ENCODE data around the gene TPM1. TPM values are rescaled to one million over a fixed set of nuclear protein-coding genes. Genes with fewer than 3 reads are reported as not detected.

Gene TPM1
- total RNA-seq, 1 donor from 2014 or later, result 4,149 TPM

- H3K9me3 ChIP-seq (ENCODE audit: control insufficient read depth in 3 of 3, low read length in 3 of 3), result no peaks in the 10 kb centered on the region
- H3K4me1 ChIP-seq (ENCODE audit: control insufficient read depth in 3 of 3, insufficient read depth in 3 of 3, low read length in 3 of 3), result peaks cover 51 to 76% (median 75%) of the 10 kb centered on the region in 3 donors
- H3K27ac ChIP-seq (ENCODE audit: low read depth, low read length), result peak overlapping the region; percentile 94
- H3K4me3 ChIP-seq (ENCODE audit: low read length in 3 of 3), result no peak overlapping the region
- no peaks in the 10 kb centered on the region for H3K27me3 ChIP-seq (ENCODE audit: control insufficient read depth in 3 of 3, insufficient read depth in 3 of 3, low read length in 3 of 3)
- H3K9ac ChIP-seq (ENCODE audit: low read depth in 1 of 3, low read length in 3 of 3), result peak overlapping the region in 1 of 3 donors; percentile 30
- peaks cover 6 to 41% (median 25%) of the 10 kb centered on the region in 3 donors for H3K36me3 ChIP-seq (ENCODE audit: control insufficient read depth in 3 of 3, insufficient read depth in 3 of 3, low read length in 3 of 3)
Observed at GRCh38 chr15:63052077-63052841, 9.7 kb downstream of the TPM1 start.

- Histone ChIP-seq H3K4me3 (ENCODE audit: low read length in 3 of 3) (no peak overlapping the region), H3K4me1 (ENCODE audit: control insufficient read depth in 3 of 3, insufficient read depth in 3 of 3, low read length in 3 of 3) (peaks cover 46 to 72% (median 67%) of the 10 kb centered on the region in 3 donors), H3K27ac (ENCODE audit: low read depth, low read length) (peak overlapping the region; percentile 94), H3K27me3 (ENCODE audit: control insufficient read depth in 3 of 3, insufficient read depth in 3 of 3, low read length in 3 of 3) (no peaks in the 10 kb centered on the region), H3K36me3 (ENCODE audit: control insufficient read depth in 3 of 3, insufficient read depth in 3 of 3, low read length in 3 of 3) (peaks cover 12 to 47% (median 32%) of the 10 kb centered on the region in 3 donors), H3K9ac (ENCODE audit: low read depth in 1 of 3, low read length in 3 of 3) (peak overlapping the region in 2 of 3 donors; percentile 27 to 42), H3K9me3 (ENCODE audit: control insufficient read depth in 3 of 3, low read length in 3 of 3) (no peaks in the 10 kb centered on the region)
Observed at GRCh38 chr15:63052961-63053698, 10.6 kb downstream of the TPM1 start.

- no peaks in the 10 kb centered on the region for H3K9me3 ChIP-seq (ENCODE audit: control insufficient read depth in 3 of 3, low read length in 3 of 3)
- H3K4me3 ChIP-seq (ENCODE audit: low read length in 3 of 3), result peak overlapping the region in 1 of 3 donors; percentile 27
- peak overlapping the region; percentile 94 for H3K27ac ChIP-seq (ENCODE audit: low read depth, low read length)
- peaks cover 17 to 58% (median 42%) of the 10 kb centered on the region in 3 donors for H3K36me3 ChIP-seq (ENCODE audit: control insufficient read depth in 3 of 3, insufficient read depth in 3 of 3, low read length in 3 of 3)
- no peaks in the 10 kb centered on the region for H3K27me3 ChIP-seq (ENCODE audit: control insufficient read depth in 3 of 3, insufficient read depth in 3 of 3, low read length in 3 of 3)
- peak overlapping the region in 2 of 3 donors; percentile 34 to 38 for H3K9ac ChIP-seq (ENCODE audit: low read depth in 1 of 3, low read length in 3 of 3)
- peaks cover 40 to 69% (median 61%) of the 10 kb centered on the region in 3 donors for H3K4me1 ChIP-seq (ENCODE audit: control insufficient read depth in 3 of 3, insufficient read depth in 3 of 3, low read length in 3 of 3)
Observed at GRCh38 chr15:63054281-63054683, 11.7 kb downstream of the TPM1 start.

GRCh38 chr15:63054985-63055384 lies 12.4 kb downstream of the TPM1 start:
- Histone ChIP-seq H3K36me3 (ENCODE audit: control insufficient read depth in 3 of 3, insufficient read depth in 3 of 3, low read length in 3 of 3) (peaks cover 23 to 62% (median 46%) of the 10 kb centered on the region in 3 donors), H3K27ac (ENCODE audit: low read depth, low read length) (no peak overlapping the region), H3K9me3 (ENCODE audit: control insufficient read depth in 3 of 3, low read length in 3 of 3) (no peaks in the 10 kb centered on the region), H3K27me3 (ENCODE audit: control insufficient read depth in 3 of 3, insufficient read depth in 3 of 3, low read length in 3 of 3) (no peaks in the 10 kb centered on the region), H3K9ac (ENCODE audit: low read depth in 1 of 3, low read length in 3 of 3) (no peak overlapping the region), H3K4me1 (ENCODE audit: control insufficient read depth in 3 of 3, insufficient read depth in 3 of 3, low read length in 3 of 3) (peaks cover 37 to 66% (median 57%) of the 10 kb centered on the region in 3 donors), H3K4me3 (ENCODE audit: low read length in 3 of 3) (no peak overlapping the region)

DNA sequence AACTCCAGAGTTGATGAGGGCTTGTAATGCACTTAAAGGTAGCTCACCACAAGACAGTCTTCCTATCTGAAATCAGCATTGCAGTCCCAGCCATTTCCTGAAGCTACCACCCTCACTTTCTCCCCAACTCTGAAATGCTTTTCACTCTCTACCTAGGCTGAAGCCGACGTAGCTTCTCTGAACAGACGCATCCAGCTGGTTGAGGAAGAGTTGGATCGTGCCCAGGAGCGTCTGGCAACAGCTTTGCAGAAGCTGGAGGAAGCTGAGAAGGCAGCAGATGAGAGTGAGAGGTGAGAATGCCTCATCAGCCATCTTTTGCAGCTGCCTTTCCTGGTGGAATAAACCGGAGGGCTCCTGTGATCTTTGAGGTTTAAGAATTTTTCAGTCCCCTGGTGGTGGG lies 14.3 kb downstream of the TPM1 start:
- H3K9me3 ChIP-seq (ENCODE audit: control insufficient read depth in 3 of 3, low read length in 3 of 3), result no peaks in the 10 kb centered on the region
- H3K4me3 ChIP-seq (ENCODE audit: low read length in 3 of 3), result no peak overlapping the region
- H3K27ac ChIP-seq (ENCODE audit: low read depth, low read length), result no peak overlapping the region
- no peaks in the 10 kb centered on the region for H3K27me3 ChIP-seq (ENCODE audit: control insufficient read depth in 3 of 3, insufficient read depth in 3 of 3, low read length in 3 of 3)
- H3K4me1 ChIP-seq (ENCODE audit: control insufficient read depth in 3 of 3, insufficient read depth in 3 of 3, low read length in 3 of 3), result peaks cover 28 to 50% (median 48%) of the 10 kb centered on the region in 3 donors
- peaks cover 36 to 72% (median 58%) of the 10 kb centered on the region in 3 donors for H3K36me3 ChIP-seq (ENCODE audit: control insufficient read depth in 3 of 3, insufficient read depth in 3 of 3, low read length in 3 of 3)
- H3K9ac ChIP-seq (ENCODE audit: low read depth in 1 of 3, low read length in 3 of 3), result no peak overlapping the region

- Histone ChIP-seq H3K4me3 (ENCODE audit: low read length in 3 of 3) (no peak overlapping the region), H3K36me3 (ENCODE audit: control insufficient read depth in 3 of 3, insufficient read depth in 3 of 3, low read length in 3 of 3) (peaks cover 42 to 78% (median 67%) of the 10 kb centered on the region in 3 donors)
Observed at GRCh38 chr15:63057468-63058345, 15.2 kb downstream of the TPM1 start.

DNA sequence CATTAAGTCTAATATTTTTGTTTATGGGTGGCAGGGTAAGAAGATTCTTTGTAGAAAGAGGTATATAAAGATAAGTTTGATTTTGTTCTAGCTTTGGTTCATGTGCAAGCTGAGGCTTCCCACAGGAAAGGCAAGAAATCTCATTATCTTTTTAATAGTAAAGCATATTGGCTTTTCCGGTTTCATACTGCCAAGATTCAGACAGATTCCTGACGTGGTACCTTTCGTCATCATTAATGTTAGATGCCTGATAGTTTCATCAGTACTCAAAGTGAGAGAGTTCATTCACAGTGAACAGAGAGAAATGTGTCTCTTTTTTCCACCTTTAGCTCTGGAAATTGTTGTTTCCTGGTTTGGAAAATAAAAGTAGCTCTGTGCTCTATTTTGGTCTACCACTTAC lies 16.5 kb downstream of the TPM1 start:
- Histone ChIP-seq H3K9me3 (ENCODE audit: control insufficient read depth in 3 of 3, low read length in 3 of 3) (no peaks in the 10 kb centered on the region), H3K27ac (ENCODE audit: low read depth, low read length) (no peak overlapping the region), H3K4me1 (ENCODE audit: control insufficient read depth in 3 of 3, insufficient read depth in 3 of 3, low read length in 3 of 3) (peaks cover 20 to 31% (median 27%) of the 10 kb centered on the region in 3 donors), H3K4me3 (ENCODE audit: low read length in 3 of 3) (no peak overlapping the region), H3K9ac (ENCODE audit: low read depth in 1 of 3, low read length in 3 of 3) (no peak overlapping the region), H3K27me3 (ENCODE audit: control insufficient read depth in 3 of 3, insufficient read depth in 3 of 3, low read length in 3 of 3) (no peaks in the 10 kb centered on the region), H3K36me3 (ENCODE audit: control insufficient read depth in 3 of 3, insufficient read depth in 3 of 3, low read length in 3 of 3) (peaks cover 53 to 88% (median 78%) of the 10 kb centered on the region in 3 donors)

More at GRCh38 chr15:63057468-63058345, 15.2 kb downstream of the TPM1 start:
- no peaks in the 10 kb centered on the region for H3K9me3 ChIP-seq (ENCODE audit: control insufficient read depth in 3 of 3, low read length in 3 of 3)
- H3K9ac ChIP-seq (ENCODE audit: low read depth in 1 of 3, low read length in 3 of 3), result no peak overlapping the region
- peaks cover 28 to 43% (median 40%) of the 10 kb centered on the region in 3 donors for H3K4me1 ChIP-seq (ENCODE audit: control insufficient read depth in 3 of 3, insufficient read depth in 3 of 3, low read length in 3 of 3)
- H3K27ac ChIP-seq (ENCODE audit: low read depth, low read length), result no peak overlapping the region
- no peaks in the 10 kb centered on the region for H3K27me3 ChIP-seq (ENCODE audit: control insufficient read depth in 3 of 3, insufficient read depth in 3 of 3, low read length in 3 of 3)

DNA sequence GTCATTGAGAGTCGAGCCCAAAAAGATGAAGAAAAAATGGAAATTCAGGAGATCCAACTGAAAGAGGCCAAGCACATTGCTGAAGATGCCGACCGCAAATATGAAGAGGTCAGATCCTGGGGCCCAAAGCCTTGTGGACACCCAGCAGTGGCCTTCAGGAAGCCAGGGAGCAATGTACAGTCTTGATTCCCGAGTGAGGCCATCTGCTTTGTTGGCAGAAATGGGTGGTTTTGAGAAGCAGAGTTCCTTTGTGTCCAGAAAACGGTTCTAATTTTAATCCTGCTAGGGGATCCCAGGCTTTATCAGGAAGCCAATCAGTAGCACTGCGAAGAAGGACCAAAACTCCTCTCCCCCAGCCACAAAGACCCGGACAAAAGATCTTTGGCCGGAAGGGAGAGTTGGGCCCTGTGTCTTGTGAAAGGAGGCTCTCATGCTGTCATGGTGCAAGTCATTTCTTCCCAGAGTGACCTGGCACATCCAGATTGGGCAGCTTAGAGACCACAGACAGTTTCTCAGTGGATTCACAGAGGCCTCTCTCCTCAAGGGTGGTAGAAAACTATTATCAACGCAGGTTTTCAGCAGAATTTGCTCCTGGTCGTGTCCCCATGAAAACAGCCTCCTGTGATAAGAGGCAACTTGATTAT lies 17.1 kb downstream of the TPM1 start:
- no peak overlapping the region for H3K9ac ChIP-seq (ENCODE audit: low read depth in 1 of 3, low read length in 3 of 3)
- H3K4me1 ChIP-seq (ENCODE audit: control insufficient read depth in 3 of 3, insufficient read depth in 3 of 3, low read length in 3 of 3), result peaks cover 18 to 26% (median 23%) of the 10 kb centered on the region in 3 donors
- no peak overlapping the region for H3K4me3 ChIP-seq (ENCODE audit: low read length in 3 of 3)
- peaks cover 55 to 87% (median 78%) of the 10 kb centered on the region in 3 donors for H3K36me3 ChIP-seq (ENCODE audit: control insufficient read depth in 3 of 3, insufficient read depth in 3 of 3, low read length in 3 of 3)
- no peak overlapping the region for H3K27ac ChIP-seq (ENCODE audit: low read depth, low read length)
- no peaks in the 10 kb centered on the region for H3K27me3 ChIP-seq (ENCODE audit: control insufficient read depth in 3 of 3, insufficient read depth in 3 of 3, low read length in 3 of 3)
- no peaks in the 10 kb centered on the region for H3K9me3 ChIP-seq (ENCODE audit: control insufficient read depth in 3 of 3, low read length in 3 of 3)

- Histone ChIP-seq H3K9me3 (ENCODE audit: control insufficient read depth in 3 of 3, low read length in 3 of 3) (no peaks in the 10 kb centered on the region), H3K36me3 (ENCODE audit: control insufficient read depth in 3 of 3, insufficient read depth in 3 of 3, low read length in 3 of 3) (peaks cover 60 to 89% (median 79%) of the 10 kb centered on the region in 3 donors), H3K27me3 (ENCODE audit: control insufficient read depth in 3 of 3, insufficient read depth in 3 of 3, low read length in 3 of 3) (no peaks in the 10 kb centered on the region), H3K9ac (ENCODE audit: low read depth in 1 of 3, low read length in 3 of 3) (no peak overlapping the region), H3K4me3 (ENCODE audit: low read length in 3 of 3) (no peak overlapping the region), H3K4me1 (ENCODE audit: control insufficient read depth in 3 of 3, insufficient read depth in 3 of 3, low read length in 3 of 3) (peaks cover 15 to 19% (median 15%) of the 10 kb centered on the region in 3 donors), H3K27ac (ENCODE audit: low read depth, low read length) (no peak overlapping the region)
Observed at GRCh38 chr15:63060699-63061098, 18.2 kb downstream of the TPM1 start.

Data from skeletal muscle tissue (tissue), 4 donors.